ENCODE measurements around the gene ANKRD55.

- no peak for TF ChIP-seq BHLHE40 (IDR thresholded peaks at IDR 0.05; ENCODE audit: borderline replicate concordance)
- TF ChIP-seq PKNOX1 (IDR thresholded peaks at IDR 0.05) = no peak
- TF ChIP-seq FOXM1 (IDR thresholded peaks at IDR 0.05; ENCODE audit: borderline replicate concordance) = no peak
- TF ChIP-seq NFRKB (IDR thresholded peaks at IDR 0.05) = no peak
- TF ChIP-seq LEF1 (IDR thresholded peaks at IDR 0.05; ENCODE audit: borderline replicate concordance) = no peak
- TF ChIP-seq SUZ12 (IDR thresholded peaks at IDR 0.05) = no peak
These were observed 93.1 kb downstream of the ANKRD55 start for GRCh38 chr5:56140073-56140472.

Data from HEK293T (cell line).